ENCODE results near the gene LCE1A.

GRCh38 chr1:152871731-152872126 lies 44.5 kb downstream of the LCE1A start:
- TF ChIP-seq CTCF (IDR thresholded peaks at IDR 0.05) (no peak), EP300 (IDR thresholded peaks at IDR 0.05; ENCODE audit: low read depth) (no peak)

Data from transverse colon (tissue), 3 donors.